Inflammatory macrophage treated with lipopolysaccharide for 4 hours (primary cell): ENCODE data around the gene SPATA32.
A peak's percentile ranks its signal among the peaks of the same experiment; 100 is the strongest.

ENCODE experiments used
- DNase-seq: peaks from one replicate; pipeline ENCODE4 v3.0.0-alpha.2; 2020

SPATA32 gene

GRCh38 chr17:45246338-45246737 lies 15.6 kb downstream of the SPATA32 start:
- no peak for DNase-seq

GRCh38 chr17:45244725-45245656 lies 16.9 kb downstream of the SPATA32 start:
- no peak for DNase-seq

- DNase-seq = no peak
These were observed 18.1 kb downstream of the SPATA32 start for GRCh38 chr17:45243750-45244149.

- DNase-seq = no peak
These were observed 19.9 kb downstream of the SPATA32 start for GRCh38 chr17:45242029-45242414.

- DNase-seq = no peak
These were observed 20.4 kb downstream of the SPATA32 start for GRCh38 chr17:45241328-45242028.

GRCh38 chr17:45240905-45241327 lies 21.0 kb downstream of the SPATA32 start:
- DNase-seq = no peak

GRCh38 chr17:45238155-45238774 lies 23.6 kb downstream of the SPATA32 start:
- no peak for DNase-seq

GRCh38 chr17:45237686-45238085 lies 24.2 kb downstream of the SPATA32 start:
- no peak for DNase-seq

GRCh38 chr17:45236282-45236606 lies 25.6 kb downstream of the SPATA32 start:
- DNase-seq = no peak

- peak; percentile 76 for DNase-seq
These were observed 26.2 kb downstream of the SPATA32 start for GRCh38 chr17:45235416-45236281.

- peak; percentile 55 for DNase-seq
These were observed 27.1 kb downstream of the SPATA32 start for GRCh38 chr17:45234641-45235415.

GRCh38 chr17:45233423-45233924 lies 28.4 kb downstream of the SPATA32 start:
- no peak for DNase-seq

- DNase-seq = no peak
These were observed 29.1 kb downstream of the SPATA32 start for GRCh38 chr17:45232514-45233422.

- DNase-seq = peak; percentile 53
These were observed 30.3 kb downstream of the SPATA32 start for GRCh38 chr17:45231481-45232116.

GRCh38 chr17:45230787-45231480 lies 31.0 kb downstream of the SPATA32 start:
- DNase-seq = no peak

- DNase-seq = no peak
These were observed 31.5 kb downstream of the SPATA32 start for GRCh38 chr17:45230410-45230786.

- DNase-seq = peak; percentile 82
These were observed 32.0 kb downstream of the SPATA32 start for GRCh38 chr17:45229681-45230409.

- peak; percentile 98 for DNase-seq
These were observed 32.9 kb downstream of the SPATA32 start for GRCh38 chr17:45228763-45229539.
